IMR-90 (cell line): ENCODE data around the gene GFAP. TPM values are rescaled to one million over a fixed set of nuclear protein-coding genes. Genes with fewer than 3 reads are reported as not detected.

ENCODE experiments used
- ATAC-seq: fragments of 200-7000 bp; cut with Tn5 transposase; 2 replicates; pipeline ENCODE4 v1.9.1; 2020; ENCODE audit warnings: low read depth, mild to moderate bottlenecking, moderate library complexity
- BruUV-seq: library from RNA; stranded (reverse); fragments of 400-500 nt; replicated peaks from 2 replicates; lab custom pipeline; 2021; lab: Mats Ljungman, UMichigan
- CTCF ChIA-PET: fragments of 300-600 bp; formaldehyde crosslinking; extraction: SDS; loops from one replicate; lab custom pipeline; 2021; ENCODE audit warnings: antibody characterized with exemption; lab: Yijun Ruan, JAX
- POLR2A ChIA-PET: fragments of 300-600 bp; sonication (Branson Sonifier 250); formaldehyde crosslinking; loops from one replicate; lab custom pipeline; 2022; ENCODE audit warnings: antibody characterized with exemption; ENCODE audit not compliant: unreplicated experiment; lab: Charles Lee
- DNase-seq: peaks from one replicate; pipeline ENCODE4 v3.0.0; 2013
- H2AFZ ChIP-seq: replicated peaks from 2 replicates; pipeline ENCODE3; 2013; ENCODE audit warnings: low read length, mild to moderate bottlenecking; ENCODE audit not compliant: poor library complexity
- H2AK5ac ChIP-seq: 2 replicates; pipeline ENCODE4 v1.6.1; 2013; ENCODE audit warnings: low read depth, low read length, inconsistent platforms
- H2AK9ac ChIP-seq: replicated peaks from 2 replicates; pipeline ENCODE3; 2013; ENCODE audit warnings: mild to moderate bottlenecking, low read depth, low read length, moderate library complexity; ENCODE audit not compliant: poor library complexity
- H2BK120ac ChIP-seq: 2 replicates; pipeline ENCODE4 v1.6.1; 2013; ENCODE audit warnings: low read depth, low read length, inconsistent platforms
- H2BK15ac ChIP-seq: 3 replicates; pipeline ENCODE4 v1.6.1; 2013; ENCODE audit warnings: low read depth, low read length, inconsistent platforms
- H2BK20ac ChIP-seq: 2 replicates; pipeline ENCODE4 v1.6.1; 2013; ENCODE audit warnings: low read depth, mild to moderate bottlenecking, inconsistent platforms, low read length, moderate library complexity
- H2BK5ac ChIP-seq: 2 replicates; pipeline ENCODE4 v1.6.1; 2013; ENCODE audit warnings: mild to moderate bottlenecking, low read depth, low read length, inconsistent platforms; ENCODE audit not compliant: poor library complexity, severe bottlenecking
- H3K14ac ChIP-seq: replicated peaks from 2 replicates; pipeline ENCODE4 v1.6.1; 2013; ENCODE audit warnings: low read depth, low read length, inconsistent platforms
- H3K18ac ChIP-seq: 2 replicates; pipeline ENCODE4 v1.6.1; 2013; ENCODE audit warnings: low read depth, low read length, control low read depth
- H3K23ac ChIP-seq: 2 replicates; pipeline ENCODE4 v1.6.1; 2013; ENCODE audit warnings: low read depth, low read length, inconsistent platforms
- H3K27ac ChIP-seq: 2 replicates; pipeline ENCODE4 v1.5.1; 2013; ENCODE audit warnings: mild to moderate bottlenecking, control low read depth, low read length; ENCODE audit not compliant: insufficient read depth
- H3K27me3 ChIP-seq: 2 replicates; pipeline ENCODE4 v1.6.1; 2013; ENCODE audit warnings: low read length; ENCODE audit not compliant: control insufficient read depth, insufficient read depth
- H3K36me3 ChIP-seq: 2 replicates; pipeline ENCODE4 v1.6.1; 2013; ENCODE audit warnings: low read length, mixed read lengths; ENCODE audit not compliant: control insufficient read depth, insufficient read depth
- H3K4ac ChIP-seq: 2 replicates; pipeline ENCODE4 v1.6.1; 2013; ENCODE audit warnings: low read depth, low read length, inconsistent platforms
- H3K4me1 ChIP-seq: 2 replicates; pipeline ENCODE4 v1.6.1; 2013; ENCODE audit warnings: low read length, mixed read lengths; ENCODE audit not compliant: control insufficient read depth, insufficient read depth
- H3K4me2 ChIP-seq: 2 replicates; pipeline ENCODE4 v1.6.1; 2013; ENCODE audit warnings: low read depth, mild to moderate bottlenecking, control low read depth, low read length, moderate library complexity
- H3K4me3 ChIP-seq: 2 replicates; pipeline ENCODE4 v1.5.1; 2013; ENCODE audit warnings: low read depth, mild to moderate bottlenecking, control low read depth, low read length, moderate library complexity; ENCODE audit not compliant: insufficient read depth
- H3K56ac ChIP-seq: 2 replicates; pipeline ENCODE4 v1.6.1; 2013; ENCODE audit warnings: low read length, inconsistent platforms; ENCODE audit not compliant: insufficient read depth; ENCODE audit errors: extremely low read depth
- H3K79me1 ChIP-seq, 2 experiments: 2 replicates each; pipeline ENCODE4 v1.6.1; 2013; ENCODE audit warnings: low read length in 2 of 2, inconsistent platforms in 1 of 2, low read depth in 1 of 2
- H3K9ac ChIP-seq: 2 replicates; pipeline ENCODE4 v1.6.1; 2013; ENCODE audit warnings: low read depth, low read length, control low read depth
- H3K9me1 ChIP-seq: 2 replicates; pipeline ENCODE4 v1.6.1; 2013; ENCODE audit warnings: low read length, inconsistent platforms; ENCODE audit not compliant: insufficient read depth
- H3K9me3 ChIP-seq: 2 replicates; pipeline ENCODE4 v1.6.1; 2013; ENCODE audit warnings: low read length; ENCODE audit not compliant: control insufficient read depth, insufficient read depth
- H4K20me1 ChIP-seq: 2 replicates; pipeline ENCODE4 v1.6.1; 2013; ENCODE audit warnings: low read length, inconsistent platforms; ENCODE audit not compliant: insufficient read depth
- H4K5ac ChIP-seq: 2 replicates; pipeline ENCODE4 v1.6.1; 2013; ENCODE audit warnings: mild to moderate bottlenecking, low read depth, low read length, control low read depth
- H4K8ac ChIP-seq, 2 experiments: 2 replicates each; pipeline ENCODE4 v1.6.1; 2013; ENCODE audit warnings: low read depth in 2 of 2, low read length in 2 of 2, control low read depth in 1 of 2, inconsistent platforms in 1 of 2
- H4K91ac ChIP-seq: 2 replicates; pipeline ENCODE4 v1.6.1; 2013; ENCODE audit warnings: low read depth, low read length, inconsistent platforms; ENCODE audit not compliant: insufficient read depth
- BHLHE40 ChIP-seq: fragments of 150-350 bp; IDR thresholded peaks from 2 replicates; pipeline ENCODE4 v1.6.1; 2016; ENCODE audit warnings: mild to moderate bottlenecking, low read depth, low read length
- CEBPB ChIP-seq: IDR thresholded peaks from 2 replicates; pipeline ENCODE4 v1.6.1; 2012; ENCODE audit warnings: low read depth, low read length, improper control_type of control experiment
- CHD1 ChIP-seq: IDR thresholded peaks from 2 replicates; pipeline ENCODE4 v1.6.1; 2012; ENCODE audit warnings: low read depth, low read length, improper control_type of control experiment
- CTCF ChIP-seq: conservative IDR thresholded peaks from 2 replicates; pipeline ENCODE4 v1.5.1; 2012; ENCODE audit warnings: mild to moderate bottlenecking, low read depth, low read length, improper control_type of control experiment
- ELK1 ChIP-seq: fragments of 150-350 bp; IDR thresholded peaks from 2 replicates; pipeline ENCODE4 v1.6.1; 2016; ENCODE audit warnings: low read depth, mild to moderate bottlenecking, low read length, moderate library complexity, borderline replicate concordance
- FOS ChIP-seq: fragments of 150-350 bp; IDR thresholded peaks from 2 replicates; pipeline ENCODE4 v1.6.1; 2016; ENCODE audit warnings: low read depth, low read length
- MAFK ChIP-seq: IDR thresholded peaks from 2 replicates; pipeline ENCODE4 v1.6.1; 2012; ENCODE audit warnings: low read depth, low read length, improper control_type of control experiment
- MXI1 ChIP-seq: IDR thresholded peaks from 2 replicates; pipeline ENCODE4 v1.6.1; 2012; ENCODE audit warnings: low read depth, mild to moderate bottlenecking, low read length, moderate library complexity, borderline replicate concordance
- POLR2A ChIP-seq: IDR thresholded peaks from 2 replicates; pipeline ENCODE4 v1.6.1; 2012; ENCODE audit warnings: mild to moderate bottlenecking, low read depth, low read length
- RAD21 ChIP-seq: IDR thresholded peaks from 2 replicates; pipeline ENCODE4 v1.6.1; 2012; ENCODE audit warnings: low read length, improper control_type of control experiment
- RCOR1 ChIP-seq: IDR thresholded peaks from 2 replicates; pipeline ENCODE4 v1.6.1; 2012; ENCODE audit warnings: mild to moderate bottlenecking, low read length, improper control_type of control experiment; ENCODE audit not compliant: insufficient replicate concordance
- RFX5 ChIP-seq: IDR thresholded peaks from 2 replicates; pipeline ENCODE4 v1.8.0; 2012; ENCODE audit warnings: low read depth, mild to moderate bottlenecking, low read length, moderate library complexity
- SMC3 ChIP-seq: fragments of 150-350 bp; IDR thresholded peaks from 2 replicates; pipeline ENCODE4 v1.6.1; 2016; ENCODE audit warnings: low read depth, mild to moderate bottlenecking, antibody characterized with exemption, low read length, moderate library complexity
- USF2 ChIP-seq: fragments of 150-350 bp; IDR thresholded peaks from 2 replicates; pipeline ENCODE4 v1.6.1; 2017; ENCODE audit warnings: mild to moderate bottlenecking, antibody characterized with exemption, low read length, low read depth
- WGBS, 2 experiments: methylation state at CpG; one replicate each; pipeline versions ENCODE4 v1.1.5 to v1.1.7; 2013; ENCODE audit warnings: missing lambda C conversion rate in 2 of 2; ENCODE audit not compliant: insufficient read length in 1 of 2; ENCODE audit errors: extremely low coverage in 2 of 2; 5-methylcytosine and 5-hydroxymethylcytosine counted together
- dilution Hi-C: fragments of 300-500 bp; cut with HindIII; formaldehyde crosslinking; loops from one replicate; pipeline ENCODE4 v1.14.3; 2018; ENCODE audit warnings: low sequenced_read_pairs; ENCODE audit not compliant: unreplicated experiment
- in situ Hi-C: fragments of 300-500 bp; cut with MboI; formaldehyde crosslinking; loops from 3 replicates; pipeline ENCODE4 v1.14.3; 2019; ENCODE audit warnings: low sequenced_read_pairs, inconsistent platforms, mixed read lengths
- intact Hi-C: fragments of 100-400 bp; cut with micrococcal nuclease; formaldehyde crosslinking; loops from 2 replicates; pipeline ENCODE4 v1.10.0; 2022
- polyA plus RNA-seq, 3 experiments: library from polyadenylated mRNA; depleted of rRNA; stranded (reverse); fragments of >200 nt; gene quantifications; 2 replicates each; pipeline ENCODE4 v1.2.3, GENCODE V29; 2012; ENCODE audit warnings: low replicate concordance in 1 of 3
- total RNA-seq: library from RNA; depleted of rRNA; stranded (reverse); fragments of >200 nt; gene quantifications from 2 replicates; pipeline ENCODE4 v1.2.3, GENCODE V29; 2012

The GFAP gene
- total and polyA plus RNA-seq, 2 of the 4 experiments (the other 2 are of a cell fraction) = 0.18 to 0.19 TPM

DNA sequence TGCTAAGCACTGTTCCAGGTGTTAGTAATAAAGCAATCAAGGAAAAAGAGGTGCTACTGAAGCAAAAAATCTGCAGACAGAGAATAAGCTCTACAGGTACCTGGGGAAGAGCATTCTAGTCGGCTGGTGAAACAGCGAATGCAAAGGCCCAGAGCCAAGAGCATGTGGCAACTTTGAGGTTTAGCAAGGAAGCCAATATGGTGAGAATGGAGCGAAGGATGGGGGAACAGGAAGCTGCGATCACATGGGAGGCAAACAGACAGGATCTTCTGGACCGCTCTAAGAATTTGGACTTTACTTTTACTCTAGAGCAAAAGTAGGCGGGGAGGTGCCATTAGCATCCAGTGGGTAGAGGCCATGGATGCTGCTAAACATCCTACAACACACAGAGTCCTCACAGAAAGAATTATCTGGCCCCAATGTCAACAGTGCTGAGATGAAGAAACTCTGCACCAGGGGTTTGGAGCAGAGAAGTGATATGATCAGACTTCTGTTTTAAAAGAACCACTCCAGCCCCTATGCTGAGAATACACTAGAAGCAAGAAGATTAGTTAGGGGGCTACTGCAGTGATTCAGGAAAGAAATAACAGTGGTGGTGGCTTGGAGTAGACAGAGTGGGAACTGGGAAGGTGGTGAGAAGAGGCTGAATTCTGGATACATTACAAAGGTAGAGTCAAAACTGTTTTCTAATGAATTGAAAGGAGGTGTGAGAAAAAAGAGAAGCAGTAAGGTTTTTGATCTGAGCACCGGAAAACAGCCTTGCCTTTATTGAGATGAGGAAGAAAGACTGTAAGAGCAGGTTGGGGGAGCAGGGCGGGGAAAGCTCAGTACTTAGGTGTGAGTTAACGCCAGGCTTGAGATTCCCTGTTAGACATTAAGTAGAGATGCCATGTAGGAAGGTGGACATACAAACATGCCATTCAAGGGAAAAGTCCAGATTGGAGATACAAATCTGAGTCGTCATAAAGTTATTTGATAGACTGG lies 27.0 kb downstream of the GFAP start:
- DNase-seq (no peak), ATAC-seq (no peak)
- Histone ChIP-seq H4K5ac (no peak overlapping the region), H2BK15ac (no peak overlapping the region; the same call in 2 of the 3 replicates), H2AFZ (no peak overlapping the region), H3K14ac (no peak overlapping the region), H3K79me1 (peaks cover 15 to 46% of the 10 kb centered on the region in 2 experiments), H2BK20ac (no peak overlapping the region), H3K4me3 (no peak overlapping the region), H4K20me1 (peaks cover 28% of the 10 kb centered on the region), H2BK5ac (no peak overlapping the region), H2AK9ac (no peak overlapping the region), H3K36me3 (peaks cover 34% of the 10 kb centered on the region), H2BK120ac (no peak overlapping the region), H4K91ac (no peak overlapping the region), H3K9me3 (no peaks in the 10 kb centered on the region), H3K9ac (no peak overlapping the region), H3K27ac (no peak overlapping the region), H3K9me1 (peaks cover 11% of the 10 kb centered on the region), H3K18ac (no peak overlapping the region), H4K8ac (no peak overlapping the region), H3K56ac (no peak overlapping the region), H3K27me3 (no peaks in the 10 kb centered on the region), H3K4me1 (no peaks in the 10 kb centered on the region), H3K4ac (no peak overlapping the region), H3K23ac (no peak overlapping the region), H3K4me2 (no peak overlapping the region), H2AK5ac (no peak overlapping the region)
- CTCF ChIA-PET = no interaction called here
- 100% methylated on average over 5 of the region's 10 CpGs; no CpG with 5 or more reads in 1 of the 2 experiments for WGBS, 2 experiments
- BruUV-seq = no TSS peak
- in situ Hi-C loops (no loop called here), intact Hi-C loops (no loop called here), dilution Hi-C loops (no loop called here)
- POLR2A ChIA-PET = interaction anchor here (0.5 kb wide), 1 partner anchor 41 kb away, joined by 3 read pairs; the partner anchor contains the start of gene HIGD1B
- no peak for TF ChIP-seq POLR2A
- no peak for TF ChIP-seq CHD1
- no peak for TF ChIP-seq RCOR1
- TF ChIP-seq MXI1 = no peak
- TF ChIP-seq FOS = no peak
- no peak for TF ChIP-seq CEBPB
- TF ChIP-seq BHLHE40 = no peak
- no peak for TF ChIP-seq SMC3
- no peak for TF ChIP-seq RFX5
- TF ChIP-seq ELK1 = no peak
- TF ChIP-seq CTCF = no peak
- no peak for TF ChIP-seq USF2
- no peak for TF ChIP-seq RAD21
- TF ChIP-seq MAFK = no peak
